Naive thymus-derived CD8-positive, alpha-beta T cell (primary cell): ENCODE data around the gene SEMA4B. TPM values are rescaled to one million over a fixed set of nuclear protein-coding genes. Genes with fewer than 3 reads are reported as not detected.

ENCODE experiments used
- ATAC-seq, 2 donors: fragments of 150-1000 bp; cut with Tn5 transposase in 1 of 2; sonication (Bioruptor Pico), chemical (Tn5 transposase) in 1 of 2; 1 replicate in 1 of 2; 2 replicates in 1 of 2; pipeline ENCODE4 v1.10.0; 2021; ENCODE audit warnings: mild to moderate bottlenecking in 2 of 2, moderate library complexity in 2 of 2
- POLR2A ChIA-PET: fragments of 350-600 bp; sonication (Branson Sonifier 250); formaldehyde crosslinking; loops from one replicate; lab custom pipeline; 2021; ENCODE audit warnings: antibody characterized with exemption; lab: Charles Lee
- DNase-seq, 10 donors: peaks; one replicate each; pipeline versions ENCODE4 v3.0.0 to v3.0.0-alpha.2; 2020 to 2022
- H3K27ac Mint-ChIP-seq, 10 donors: one replicate each; pipeline ENCODE4 v1.8.0; 2020 to 2022; ENCODE audit warnings: mild to moderate bottlenecking in 10 of 10, mixed read lengths in 10 of 10, moderate library complexity in 4 of 10, inconsistent platforms in 1 of 10
- H3K27me3 Mint-ChIP-seq, 5 donors: one replicate each; pipeline ENCODE4 v1.8.0; 2021 to 2022; ENCODE audit warnings: mixed read lengths in 5 of 5
- H3K36me3 Mint-ChIP-seq, 3 donors: one replicate each; pipeline ENCODE4 v1.8.0; 2020 to 2022; ENCODE audit warnings: mixed read lengths in 3 of 3, mild to moderate bottlenecking in 2 of 3, inconsistent platforms in 1 of 3
- H3K4me1 Mint-ChIP-seq, 4 donors: one replicate each; pipeline ENCODE4 v1.8.0; 2021 to 2022; ENCODE audit warnings: mixed read lengths in 4 of 4
- H3K4me3 Mint-ChIP-seq, 10 donors: one replicate each; pipeline ENCODE4 v1.8.0; 2020 to 2022; ENCODE audit warnings: mild to moderate bottlenecking in 10 of 10, mixed read lengths in 10 of 10, moderate library complexity in 6 of 10, inconsistent platforms in 1 of 10
- H3K9me3 Mint-ChIP-seq, 9 donors: one replicate each; pipeline ENCODE4 v1.8.0; 2020 to 2022; ENCODE audit warnings: mixed read lengths in 9 of 9, mild to moderate bottlenecking in 3 of 9, inconsistent platforms in 1 of 9, moderate library complexity in 1 of 9
- polyA plus RNA-seq, 3 donors: library from polyadenylated mRNA; unstranded; fragments of 300-500 nt; fragmentation: Illumina TruSeq; gene quantifications; one replicate each; pipeline ENCODE4 v1.2.3, GENCODE V29; 2021
- total RNA-seq, 8 experiments: library from RNA in 2 of 8; stranded (reverse) in 2 of 8; gene quantifications; one replicate each; pipeline ENCODE4 v1.2.3 and lab custom pipeline; 2021 to 2026

The SEMA4B gene
- total and polyA plus RNA-seq, 5 experiments from 2014 or later = 4.1 to 25.1 (median 6.8) TPM

DNA sequence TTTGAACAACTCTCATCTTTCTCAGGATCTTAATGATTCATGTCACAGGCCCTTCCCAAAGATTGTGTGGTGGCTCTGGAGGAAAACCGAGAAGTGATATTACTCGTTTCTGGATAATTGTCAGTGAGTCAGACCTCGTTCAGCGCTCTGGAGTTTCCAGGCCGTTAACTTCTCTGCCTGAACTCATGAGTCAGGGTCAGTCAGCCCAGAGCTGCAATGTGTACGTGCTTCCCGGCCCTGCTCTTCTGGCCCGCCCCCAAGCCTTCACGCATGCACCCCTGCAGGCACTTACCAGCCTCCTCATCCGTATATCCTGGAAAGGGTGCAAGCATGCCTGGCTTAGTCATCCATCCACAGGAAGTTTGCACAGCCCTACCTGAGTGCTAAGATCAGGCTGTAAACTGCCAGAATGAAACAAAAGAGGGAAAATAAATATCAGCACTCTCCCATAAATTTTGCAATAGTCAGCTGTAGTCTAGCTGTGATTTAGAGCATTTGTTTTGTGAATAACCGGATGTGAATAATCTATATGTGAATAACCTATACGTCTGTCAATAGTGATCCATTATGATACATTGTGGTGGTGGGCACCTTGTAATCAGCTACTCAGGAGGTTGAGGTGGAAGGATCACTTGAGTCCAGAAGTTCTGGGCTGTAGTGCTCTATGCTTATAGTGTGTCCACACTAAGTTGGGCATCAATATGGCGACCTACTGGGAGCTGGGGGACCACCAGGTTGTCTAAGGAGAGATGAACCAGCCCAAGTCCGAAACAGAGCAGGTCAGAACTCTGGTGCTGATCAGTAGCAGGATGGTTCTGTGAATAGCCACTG, 35.3 kb upstream of the SEMA4B start:
- Mint-ChIP-seq H3K4me3 (no peak overlapping the region), H3K27ac (no peak overlapping the region), H3K36me3 (no peaks in the 10 kb centered on the region), H3K27me3 (peaks cover 0 to 6% (median 2%) of the 10 kb centered on the region in 5 donors), H3K9me3 (no peaks in the 10 kb centered on the region), H3K4me1 (peaks cover 0 to 24% (median 3%) of the 10 kb centered on the region in 4 donors)
- ATAC-seq = no peak
- no peak for DNase-seq
- POLR2A ChIA-PET = interaction anchor here (0.6 kb wide), 1 partner anchor 16 kb away, joined by 4 read pairs; no protein-coding TSS in a partner anchor

GRCh38 chr15:90167121-90167520, 34.0 kb upstream of the SEMA4B start:
- Mint-ChIP-seq H3K27me3 (peaks cover 0 to 4% (median 2%) of the 10 kb centered on the region in 5 donors), H3K4me3 (no peak overlapping the region), H3K27ac (no peak overlapping the region), H3K4me1 (peaks cover 0 to 20% (median 3%) of the 10 kb centered on the region in 4 donors), H3K36me3 (no peaks in the 10 kb centered on the region), H3K9me3 (no peaks in the 10 kb centered on the region)
- ATAC-seq (no peak), DNase-seq (no peak)
- POLR2A ChIA-PET = interaction anchor here (1.7 kb wide), 1 partner anchor 34 kb away, joined by 4 read pairs; the partner anchor contains the start of gene SEMA4B

DNA sequence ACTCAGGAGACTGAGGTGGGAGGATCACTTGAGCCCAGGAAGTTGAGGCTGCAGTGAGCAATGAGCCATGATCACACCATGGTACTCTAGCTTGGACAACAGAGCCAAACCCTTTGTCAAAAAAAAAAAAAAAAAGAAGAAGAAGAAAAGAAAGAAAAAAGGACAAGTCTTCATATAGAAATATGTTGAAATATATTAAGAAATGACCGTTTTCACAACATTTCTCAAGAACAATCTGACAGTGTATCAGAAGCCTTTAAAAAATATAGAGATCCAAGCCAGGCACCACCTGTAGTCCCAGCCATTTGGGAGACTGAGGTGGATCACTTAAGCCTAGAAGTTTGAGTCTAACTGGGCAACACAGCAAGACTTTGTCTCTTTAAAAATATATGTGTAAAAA, 29.5 kb upstream of the SEMA4B start:
- Mint-ChIP-seq H3K4me1 (peaks cover 0 to 9% (median 1%) of the 10 kb centered on the region in 4 donors), H3K27me3 (no peaks in the 10 kb centered on the region), H3K9me3 (no peaks in the 10 kb centered on the region), H3K27ac (no peak overlapping the region), H3K36me3 (no peaks in the 10 kb centered on the region), H3K4me3 (no peak overlapping the region)
- ATAC-seq (no peak), DNase-seq (no peak)
- POLR2A ChIA-PET = no interaction called here

DNA sequence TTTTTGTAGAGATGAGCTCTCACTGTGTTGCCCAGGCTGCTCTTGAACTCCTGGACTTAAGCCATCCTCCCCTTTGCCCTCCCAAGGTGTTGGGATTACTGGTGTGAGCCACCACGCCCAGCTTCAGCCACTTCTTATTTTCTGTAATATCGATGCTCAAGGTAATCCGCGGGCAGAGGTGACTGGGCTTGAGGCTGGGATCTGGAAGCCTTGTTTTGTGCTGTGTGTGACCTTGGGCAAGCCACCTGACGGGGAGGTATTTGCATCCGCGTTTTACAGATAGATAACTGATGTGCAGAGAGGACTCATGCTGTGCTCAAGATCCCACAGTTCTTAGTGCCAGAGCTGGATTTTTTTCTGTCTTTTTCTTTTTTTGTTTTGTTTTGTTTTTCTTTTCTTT, 27.8 kb upstream of the SEMA4B start:
- Mint-ChIP-seq H3K27ac (no peak overlapping the region), H3K36me3 (no peaks in the 10 kb centered on the region), H3K9me3 (no peaks in the 10 kb centered on the region), H3K4me1 (peaks cover 0 to 9% (median under 1%) of the 10 kb centered on the region in 4 donors), H3K27me3 (no peaks in the 10 kb centered on the region), H3K4me3 (no peak overlapping the region)
- DNase-seq (no peak), ATAC-seq (no peak)
- POLR2A ChIA-PET = no interaction called here

DNA sequence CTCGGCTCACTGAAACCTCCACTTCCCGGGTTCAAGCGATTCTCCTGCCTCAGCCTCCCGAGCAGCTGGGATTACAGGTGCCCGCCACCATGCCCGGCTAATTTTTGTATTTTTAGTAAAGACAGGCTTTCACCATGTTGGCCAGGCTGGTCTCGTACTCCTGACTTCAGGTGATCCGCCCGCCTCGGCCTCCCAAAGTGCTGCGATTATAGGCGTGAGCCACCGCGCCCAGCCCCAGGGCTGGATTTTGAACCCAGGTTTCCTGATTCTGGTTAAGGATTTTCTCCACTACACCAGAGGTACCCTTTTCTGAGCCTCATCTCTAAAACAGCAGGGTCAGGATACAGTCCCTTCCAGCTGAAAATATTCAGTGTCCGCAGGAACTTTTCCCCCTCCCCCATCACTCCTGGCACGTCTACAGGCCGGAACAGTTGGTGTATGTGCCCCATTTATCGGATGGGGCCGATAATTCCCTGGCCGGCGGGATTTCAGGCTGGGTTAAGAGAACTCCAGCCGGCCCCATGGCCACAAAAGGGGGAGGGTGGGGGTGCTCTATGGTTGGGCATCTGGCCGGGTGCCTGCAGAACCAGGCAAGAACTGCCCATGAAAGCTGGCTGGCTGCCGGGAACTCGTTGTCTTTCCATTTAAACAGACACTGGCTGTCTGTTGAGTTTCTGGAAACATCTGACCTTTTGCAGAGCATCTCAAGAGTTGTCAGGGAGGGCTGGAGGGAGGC, 26.8 kb upstream of the SEMA4B start:
- peaks cover 0 to 17% (median 4%) of the 10 kb centered on the region in 4 donors for H3K4me1 Mint-ChIP-seq
- ATAC-seq (no peak), DNase-seq (no peak)
- H3K36me3 Mint-ChIP-seq = no peaks in the 10 kb centered on the region
- no peak overlapping the region for H3K27ac Mint-ChIP-seq
- POLR2A ChIA-PET = interaction anchor here (0.6 to 1.0 kb wide), 3 partner anchors 13 to 53 kb away, joined by 3 to 6 read pairs (median 3); no protein-coding TSS in a partner anchor
- peaks cover 0 to 5% (median 0%) of the 10 kb centered on the region in 5 donors for H3K27me3 Mint-ChIP-seq
- H3K4me3 Mint-ChIP-seq = no peak overlapping the region
- H3K9me3 Mint-ChIP-seq = no peaks in the 10 kb centered on the region

- DNase-seq = no peak
- H3K27ac Mint-ChIP-seq = no peak overlapping the region
- H3K9me3 Mint-ChIP-seq = no peaks in the 10 kb centered on the region
- no peak overlapping the region for H3K4me3 Mint-ChIP-seq
- peaks cover 0 to 19% (median 4%) of the 10 kb centered on the region in 4 donors for H3K4me1 Mint-ChIP-seq
- peaks cover 0 to 10% (median 0%) of the 10 kb centered on the region in 5 donors for H3K27me3 Mint-ChIP-seq
- POLR2A ChIA-PET = interaction anchor here (0.5 kb wide), 1 partner anchor 11 kb away, joined by 4 read pairs; no protein-coding TSS in a partner anchor
- H3K36me3 Mint-ChIP-seq = no peaks in the 10 kb centered on the region
- no peak for ATAC-seq
Observed at GRCh38 chr15:90177012-90177411, 24.1 kb upstream of the SEMA4B start.

DNA sequence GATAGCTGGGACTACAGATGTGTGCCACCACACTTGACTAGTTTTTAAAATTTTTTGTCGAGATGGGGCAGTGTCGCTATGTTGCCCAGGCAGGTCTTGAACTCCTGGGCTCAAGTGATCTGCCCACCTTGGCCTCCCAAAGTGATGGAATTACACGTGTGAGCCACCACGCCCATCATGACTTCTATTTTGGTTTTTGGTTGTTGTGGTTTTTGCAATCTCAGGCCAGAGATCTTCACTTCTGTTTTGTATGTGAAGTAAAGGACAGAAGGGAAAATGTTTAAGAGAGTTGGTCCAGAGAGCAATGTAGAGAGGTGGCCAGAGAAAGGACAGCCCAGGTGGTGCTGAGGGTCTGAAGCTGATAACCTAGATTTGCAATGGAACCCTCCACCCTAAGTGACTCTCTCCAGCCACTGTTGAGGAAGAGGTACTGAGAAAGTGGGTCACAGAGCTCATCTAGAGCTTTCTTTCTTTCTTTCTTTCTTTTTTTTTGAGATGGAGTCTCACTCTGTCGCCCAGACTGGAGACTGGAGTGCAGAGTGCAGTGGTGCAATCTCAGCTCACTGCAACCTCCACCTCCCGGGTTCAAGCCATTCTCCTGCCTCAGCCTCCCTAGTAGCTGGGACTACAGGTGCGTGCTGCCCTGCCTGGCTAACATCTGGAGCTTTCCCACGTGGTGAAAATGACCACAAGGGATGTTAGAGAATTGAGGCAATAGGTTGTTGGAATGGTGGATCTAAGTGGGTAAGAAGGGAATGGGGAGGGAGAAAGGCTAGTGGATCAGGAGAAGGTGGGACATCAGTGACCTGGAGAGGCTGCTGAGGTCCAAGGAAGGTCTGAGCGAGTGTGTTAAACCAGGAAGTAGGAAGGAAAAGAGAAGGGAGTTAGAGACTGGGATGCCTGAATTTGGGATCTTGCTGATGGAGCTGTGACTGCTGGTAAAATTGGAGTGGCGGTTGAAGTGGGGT, 22.4 kb upstream of the SEMA4B start:
- H3K4me3 Mint-ChIP-seq = peak overlapping the region in 1 of 10 donors; percentile 52
- peaks cover 0 to 23% (median 4%) of the 10 kb centered on the region in 4 donors for H3K4me1 Mint-ChIP-seq
- POLR2A ChIA-PET = no interaction called here
- no peaks in the 10 kb centered on the region for H3K9me3 Mint-ChIP-seq
- H3K27me3 Mint-ChIP-seq = peaks cover 0 to 10% (median 0%) of the 10 kb centered on the region in 5 donors
- no peaks in the 10 kb centered on the region for H3K36me3 Mint-ChIP-seq
- ATAC-seq (no peak), DNase-seq (no peak)
- H3K27ac Mint-ChIP-seq = peak overlapping the region in 1 of 10 donors; percentile 36

DNA sequence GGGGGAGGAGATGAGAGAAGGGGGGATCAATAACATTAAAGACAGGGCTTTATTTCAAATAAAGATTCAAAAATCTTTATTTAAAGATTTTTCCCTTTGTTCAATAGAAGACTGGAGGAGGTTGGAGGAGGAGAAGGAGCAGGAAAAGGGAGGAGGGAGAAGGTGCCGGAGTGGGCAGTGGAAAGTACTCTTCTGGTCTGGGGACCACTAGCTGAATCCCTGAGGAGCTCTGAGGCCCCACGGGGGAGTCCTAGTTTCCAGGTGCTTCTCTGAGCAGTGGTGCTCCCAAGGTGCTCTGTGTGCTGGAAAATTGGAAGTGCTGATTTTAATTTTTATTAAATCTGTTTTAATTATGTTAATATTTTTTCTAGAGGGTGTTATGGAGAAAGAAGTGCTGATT, 19.4 kb upstream of the SEMA4B start:
- ATAC-seq = no peak
- H3K4me3 Mint-ChIP-seq = no peak overlapping the region
- POLR2A ChIA-PET = interaction anchor here (0.7 kb wide), 1 partner anchor 16 kb away, joined by 4 read pairs; no protein-coding TSS in a partner anchor
- peaks cover 0 to 10% (median 0%) of the 10 kb centered on the region in 5 donors for H3K27me3 Mint-ChIP-seq
- H3K36me3 Mint-ChIP-seq = no peaks in the 10 kb centered on the region
- H3K4me1 Mint-ChIP-seq = peaks cover 5 to 36% (median 14%) of the 10 kb centered on the region in 4 donors
- H3K9me3 Mint-ChIP-seq = no peaks in the 10 kb centered on the region
- H3K27ac Mint-ChIP-seq = no peak overlapping the region
- no peak for DNase-seq

DNA sequence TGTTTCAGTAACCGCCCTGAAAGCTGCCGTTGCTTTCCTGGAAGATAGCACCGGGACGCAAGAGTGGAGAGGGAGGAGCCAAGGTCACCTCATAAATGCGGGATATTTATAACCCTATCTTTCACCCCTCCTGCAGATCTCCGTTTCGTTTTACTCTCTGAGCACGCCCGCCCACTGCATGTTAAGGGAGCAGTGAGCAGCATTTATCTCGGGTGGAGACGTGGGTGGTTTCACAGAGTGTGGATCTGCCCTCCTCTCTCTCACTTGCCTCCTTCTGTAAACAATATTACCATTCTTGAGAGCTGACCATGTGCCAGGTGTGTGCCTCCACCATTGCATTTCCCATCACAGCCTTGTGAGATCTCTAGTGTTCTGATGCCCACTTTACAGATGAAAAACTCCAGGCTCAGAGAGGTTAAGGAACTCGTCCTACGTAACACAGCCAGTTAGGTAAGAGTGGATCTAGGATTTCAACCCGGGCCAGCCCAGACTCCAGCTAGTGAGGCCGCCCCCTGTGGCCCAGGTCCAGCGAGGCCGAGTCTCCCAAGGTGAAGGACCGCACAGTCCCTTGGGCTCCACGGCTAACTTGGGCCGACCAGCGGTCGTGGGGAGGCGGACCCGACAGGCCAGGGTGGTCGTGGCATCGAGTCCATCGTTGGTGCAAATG, 16.9 kb upstream of the SEMA4B start:
- H3K27ac Mint-ChIP-seq = peak overlapping the region in 9 of 10 donors; percentile 9 to 84 (median 66)

DNA sequence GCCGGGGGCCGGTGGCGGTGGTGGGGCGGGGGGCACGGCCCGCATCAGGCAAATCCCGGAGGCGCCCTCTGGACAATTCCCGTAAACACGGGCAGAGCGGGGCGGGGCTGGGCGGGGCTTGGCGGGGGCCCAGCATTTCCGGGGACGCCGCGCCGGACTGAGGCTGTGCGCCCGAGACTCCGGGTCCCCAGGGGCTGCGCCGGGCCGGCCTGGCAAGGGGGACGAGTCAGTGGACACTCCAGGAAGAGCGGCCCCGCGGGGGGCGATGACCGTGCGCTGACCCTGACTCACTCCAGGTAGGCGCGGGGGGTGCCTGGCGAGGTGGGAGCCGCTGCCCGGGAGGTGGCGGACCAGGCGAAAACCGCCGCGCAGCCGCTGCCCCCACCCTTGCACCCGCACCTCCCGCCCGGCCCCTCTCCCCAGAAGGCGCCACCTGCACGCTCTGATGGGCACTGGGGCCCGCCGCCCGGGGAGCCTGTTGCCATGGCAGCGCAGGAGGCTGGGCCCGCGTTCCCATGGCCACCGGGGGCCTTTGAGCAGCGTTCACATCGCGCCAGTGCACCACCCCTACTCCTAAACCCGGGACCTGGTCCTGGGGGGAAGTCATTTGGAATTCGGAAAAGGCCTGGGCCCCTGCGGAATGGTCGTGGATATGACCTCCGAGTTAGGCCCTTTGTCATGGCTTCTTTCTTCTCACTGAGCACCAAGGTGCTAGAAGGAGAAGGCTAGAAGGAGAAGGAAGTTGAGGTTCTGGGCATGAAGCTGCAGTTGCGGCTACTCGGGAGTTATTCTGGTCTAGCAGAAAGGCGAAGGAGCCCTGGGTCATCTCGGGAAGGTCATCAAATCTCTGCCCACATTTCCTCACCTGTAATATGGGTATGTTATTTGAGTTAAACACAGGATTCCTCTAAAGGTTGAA, 16.1 kb upstream of the SEMA4B start:
- H3K27me3 Mint-ChIP-seq = no peaks in the 10 kb centered on the region
- ATAC-seq (peak; percentile 95 to 96), DNase-seq (peak; percentile 44 to 83 (median 58))
- POLR2A ChIA-PET = interaction anchor here (1.0 to 1.8 kb wide), 3 partner anchors 16 to 48 kb away, joined by 3 to 9 read pairs (median 4); partner anchors contain the start of gene SEMA4B
- H3K9me3 Mint-ChIP-seq = no peaks in the 10 kb centered on the region
- peaks cover 8 to 34% (median 12%) of the 10 kb centered on the region in 4 donors for H3K4me1 Mint-ChIP-seq
- H3K4me3 Mint-ChIP-seq = peak overlapping the region; percentile 75 to 93 (median 82)
- H3K36me3 Mint-ChIP-seq = no peaks in the 10 kb centered on the region
- peak overlapping the region in 9 of 10 donors; percentile 33 to 93 (median 76) for H3K27ac Mint-ChIP-seq

More for the DNA sequence above, 16.9 kb upstream of the SEMA4B start:
- H3K36me3 Mint-ChIP-seq = no peaks in the 10 kb centered on the region
- no peaks in the 10 kb centered on the region for H3K9me3 Mint-ChIP-seq
- ATAC-seq (no peak), DNase-seq (no peak)
- H3K27me3 Mint-ChIP-seq = peaks cover 0 to 5% (median 0%) of the 10 kb centered on the region in 5 donors
- POLR2A ChIA-PET = interaction anchor here (0.6 to 1.8 kb wide), 4 partner anchors 17 to 47 kb away, joined by 3 to 9 read pairs (median 4); partner anchors contain the start of gene SEMA4B
- H3K4me1 Mint-ChIP-seq = peaks cover 8 to 35% (median 12%) of the 10 kb centered on the region in 4 donors
- peak overlapping the region; percentile 52 to 84 (median 66) for H3K4me3 Mint-ChIP-seq
